ENCODE data around the gene HOXD3.

GRCh38 chr2:176149939-176150583, 7.0 kb upstream of the HOXD3 start:
- TF ChIP-seq CTCF (IDR thresholded peaks at IDR 0.05) (no peak), HDAC2 (IDR thresholded peaks at IDR 0.05) (no peak), REST (IDR thresholded peaks at IDR 0.05) (no peak), GATA3 (IDR thresholded peaks at IDR 0.05; ENCODE audit: borderline replicate concordance) (no peak), ZFP36 (IDR thresholded peaks at IDR 0.05; ENCODE audit: borderline replicate concordance, partially characterized antibody) (no peak), CEBPB (IDR thresholded peaks at IDR 0.05) (no peak), PBX3 (IDR thresholded peaks at IDR 0.05) (no peak), JUNB (IDR thresholded peaks at IDR 0.05) (no peak), CHD4 (IDR thresholded peaks at IDR 0.05; ENCODE audit: borderline replicate concordance) (no peak), MYC (IDR thresholded peaks at IDR 0.05; ENCODE audit: borderline replicate concordance, low read length) (no peak)
- TF ChIP-seq, protein P1, sequence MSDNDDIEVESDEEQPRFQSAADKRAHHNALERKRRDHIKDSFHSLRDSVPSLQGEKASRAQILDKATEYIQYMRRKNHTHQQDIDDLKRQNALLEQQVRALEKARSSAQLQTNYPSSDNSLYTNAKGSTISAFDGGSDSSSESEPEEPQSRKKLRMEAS (IDR thresholded peaks at IDR 0.05), result no peak
- TF ChIP-seq, protein P2, sequence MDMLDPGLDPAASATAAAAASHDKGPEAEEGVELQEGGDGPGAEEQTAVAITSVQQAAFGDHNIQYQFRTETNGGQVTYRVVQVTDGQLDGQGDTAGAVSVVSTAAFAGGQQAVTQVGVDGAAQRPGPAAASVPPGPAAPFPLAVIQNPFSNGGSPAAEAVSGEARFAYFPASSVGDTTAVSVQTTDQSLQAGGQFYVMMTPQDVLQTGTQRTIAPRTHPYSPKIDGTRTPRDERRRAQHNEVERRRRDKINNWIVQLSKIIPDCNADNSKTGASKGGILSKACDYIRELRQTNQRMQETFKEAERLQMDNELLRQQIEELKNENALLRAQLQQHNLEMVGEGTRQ (IDR thresholded peaks at IDR 0.05), result no peak

Data from A549 (cell line).